ENCODE data around the gene KRTAP22-1.

KRTAP22-1 gene

DNA sequence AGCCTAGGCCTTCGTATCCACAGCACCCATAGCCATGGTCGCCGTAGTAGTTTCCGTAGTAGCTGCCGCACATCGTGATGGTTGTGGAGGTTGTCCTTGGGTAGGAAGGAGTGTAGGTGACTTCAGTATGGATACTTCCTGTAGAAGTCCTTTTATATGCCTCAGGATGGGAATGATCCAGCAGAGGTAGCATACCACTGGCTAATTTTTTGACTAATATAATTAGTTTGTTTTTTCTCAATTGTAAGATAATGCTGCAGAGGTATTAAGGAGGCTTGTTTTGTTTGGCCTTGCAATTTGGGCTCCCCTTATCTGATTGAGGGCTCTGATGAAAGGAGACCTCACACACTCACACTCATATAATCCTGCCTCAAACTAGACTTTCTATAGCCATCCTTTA lies 2.1 kb upstream of the KRTAP22-1 start, which contains the start of gene KRTAP6-2:
TSS of gene KRTAP6-2 (minus strand) at position 101 of the 400 bp plus-strand sequence. CDS start at position 73, 28 bp downstream.
- TF ChIP-seq CTCF (IDR thresholded peaks at IDR 0.05), result no peak
- no peak within 1 kb of the TSS for H3K4me3 ChIP-seq
- no peak within 1 kb of the TSS for H3K27ac ChIP-seq
- no peak for DNase-seq (ENCODE audit: low spot score)

GRCh38 chr21:30605968-30606367 lies 5.1 kb downstream of the KRTAP22-1 start:
- TF ChIP-seq CTCF (IDR thresholded peaks at IDR 0.05), result no peak
- H3K27ac ChIP-seq, result no peak overlapping the region
- no peak for DNase-seq (ENCODE audit: low spot score)
- H3K4me3 ChIP-seq, result no peak overlapping the region

GRCh38 chr21:30612132-30612531 lies 11.2 kb downstream of the KRTAP22-1 start:
- no peak for TF ChIP-seq CTCF (IDR thresholded peaks at IDR 0.05)
- no peak overlapping the region for H3K4me3 ChIP-seq
- no peak for DNase-seq (ENCODE audit: low spot score)
- H3K27ac ChIP-seq, result no peak overlapping the region

- no peak for DNase-seq (ENCODE audit: low spot score)
- H3K27ac ChIP-seq, result no peak within 1 kb of the TSS
- H3K4me3 ChIP-seq, result no peak within 1 kb of the TSS
- no peak for TF ChIP-seq CTCF (IDR thresholded peaks at IDR 0.05)
Observed at GRCh38 chr21:30613836-30614235, 12.9 kb downstream of the KRTAP22-1 start, which contains the start of gene KRTAP6-1. KRTAP6-1 (minus strand) TSS chr21:30613930; CDS start chr21:30613904, 26 bp downstream.

- no peak overlapping the region for H3K4me3 ChIP-seq
- no peak overlapping the region for H3K27ac ChIP-seq
- DNase-seq (ENCODE audit: low spot score), result no peak
- no peak for TF ChIP-seq CTCF (IDR thresholded peaks at IDR 0.05)
Observed at GRCh38 chr21:30615199-30615598, 14.3 kb downstream of the KRTAP22-1 start.

DNA sequence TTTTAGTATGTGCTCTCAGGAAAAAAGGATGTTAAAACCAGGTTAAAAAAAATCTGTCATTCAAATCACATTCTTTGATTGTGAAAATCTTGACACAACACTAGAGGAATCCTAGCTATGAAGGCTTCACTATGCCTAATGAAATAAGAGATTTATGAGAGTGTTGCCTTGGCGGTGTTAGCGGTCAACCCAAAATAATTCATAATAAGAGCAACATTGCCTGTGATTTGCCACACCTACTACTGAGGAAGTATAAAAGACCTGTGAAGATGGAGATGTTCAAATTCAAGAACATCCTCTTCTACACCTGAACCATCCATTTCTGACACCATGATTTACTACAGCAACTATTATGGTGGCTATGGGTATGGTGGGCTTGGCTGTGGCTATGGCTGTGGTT lies 15.2 kb downstream of the KRTAP22-1 start, which contains the start of gene KRTAP20-1:
TSS of gene KRTAP20-1 (plus strand) at position 301 of the 400 bp plus-strand sequence. CDS start at position 331, 30 bp downstream.
- TF ChIP-seq CTCF (IDR thresholded peaks at IDR 0.05), result no peak
- no peak within 1 kb of the TSS for H3K4me3 ChIP-seq
- no peak within 1 kb of the TSS for H3K27ac ChIP-seq
- DNase-seq (ENCODE audit: low spot score), result no peak

GRCh38 chr21:30620080-30620479 lies 19.2 kb downstream of the KRTAP22-1 start:
- TF ChIP-seq CTCF (IDR thresholded peaks at IDR 0.05), result no peak
- H3K4me3 ChIP-seq, result no peak overlapping the region
- no peak for DNase-seq (ENCODE audit: low spot score)

More at GRCh38 chr21:30620080-30620479, 19.2 kb downstream of the KRTAP22-1 start:
- H3K27ac ChIP-seq, result no peak overlapping the region
